Measurements from ENCODE around the gene LTA. TPM values are rescaled to one million over a fixed set of nuclear protein-coding genes. Genes with fewer than 3 reads are reported as not detected.
A peak's percentile ranks its signal among the peaks of the same experiment; 100 is the strongest.

Gene LTA
- total and polyA plus RNA-seq, 2 donors (not counting 1 experiment from before 2014, with no cell fraction given), result 8.6 to 8.8 TPM

DNA sequence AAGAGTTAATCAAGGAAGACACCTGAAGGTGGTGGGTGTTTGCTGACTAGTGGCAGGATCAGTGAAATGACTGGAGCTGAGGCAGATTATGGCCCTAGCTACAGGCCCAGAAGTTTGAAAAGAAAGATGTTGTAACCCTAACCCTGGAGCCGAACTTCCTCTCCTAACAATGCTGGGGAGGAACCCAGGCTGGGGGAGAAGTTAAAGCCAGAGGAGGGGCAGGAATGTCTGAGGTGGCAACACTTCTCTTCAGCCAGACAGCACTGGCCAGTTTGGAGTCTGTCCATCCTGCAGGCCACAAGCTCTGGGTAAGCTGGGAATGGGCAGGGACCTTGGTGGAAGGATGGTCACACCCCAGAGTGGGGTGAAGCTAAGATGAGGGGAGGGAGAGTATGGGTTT is 13.9 kb downstream of the LTA start, which contains the start of gene LST1:
Gene LST1, plus strand, starts transcription at position 270 of the 400 bp plus-strand sequence. CDS start 1,023 bp downstream, outside the sequence.
- ChIA-PET POLR2A (interaction anchor here (0.6 to 42.6 kb wide), 4 partner anchors 1 to 1038 kb away, joined by 3 to 1450 read pairs (median 728); partner anchors contain the start of genes ATP6V1G2, LST1, LTA and LTB), CTCF (interaction anchor here (1.3 to 35.3 kb wide), 4 partner anchors 4 to 44 kb away, joined by 3 to 2241 read pairs (median 1108); partner anchors contain the start of genes ATP6V1G2, DDX39B, LST1 and LTA)
- Mint-ChIP-seq H3K4me1 (peaks cover 81% of the 10 kb centered on the region), H3K27ac (peak within 1 kb of the TSS; percentile 97), H3K4me3 (peak within 1 kb of the TSS; percentile 82), H3K27me3 (no peaks in the 10 kb centered on the region), H3K9me3 (ENCODE audit: insufficient read depth) (no peaks in the 10 kb centered on the region)
- intact Hi-C loops (cut with micrococcal nuclease), result no loop called here
- DNase-seq, result peak; percentile 42
- H3K79me2 ChIP-seq (ENCODE audit: control insufficient read depth, insufficient read depth, low read length), result peaks cover 71% of the 10 kb centered on the region
- peak within 1 kb of the TSS; percentile 72 for H3K4me2 ChIP-seq (replicated peaks; ENCODE audit: low read depth, low read length, poor library complexity, severe bottlenecking)
- peaks cover 0 to 9% of the 10 kb centered on the region in 2 experiments for H3K36me3 ChIP-seq (replicated peaks in 1 of 2; ENCODE audit: control extremely low read depth in 1 of 2, control insufficient read depth in 1 of 2, extremely low read depth in 1 of 2, insufficient read depth in 2 of 2, low read length in 1 of 2)
- H3K4me1 ChIP-seq (ENCODE audit: control insufficient read depth in 2 of 2, insufficient read depth in 2 of 2, low read length in 2 of 2), result peaks cover 78 to 84% of the 10 kb centered on the region in 2 donors
- H2AFZ ChIP-seq (ENCODE audit: insufficient read depth, low read depth, low read length, poor library complexity, severe bottlenecking), result peak within 1 kb of the TSS; percentile 14
- H3K27me3 ChIP-seq (replicated peaks in 1 of 4; ENCODE audit: control extremely low read depth in 1 of 4, control insufficient read depth in 3 of 4, insufficient read depth in 4 of 4, low read length in 3 of 4), result no peaks in the 10 kb centered on the region
- TF ChIP-seq EZH2 (IDR thresholded peaks at IDR 0.05; ENCODE audit: borderline replicate concordance, insufficient read depth, low read depth, low read length, poor library complexity, severe bottlenecking), result no peak
- TF ChIP-seq, protein P1, sequence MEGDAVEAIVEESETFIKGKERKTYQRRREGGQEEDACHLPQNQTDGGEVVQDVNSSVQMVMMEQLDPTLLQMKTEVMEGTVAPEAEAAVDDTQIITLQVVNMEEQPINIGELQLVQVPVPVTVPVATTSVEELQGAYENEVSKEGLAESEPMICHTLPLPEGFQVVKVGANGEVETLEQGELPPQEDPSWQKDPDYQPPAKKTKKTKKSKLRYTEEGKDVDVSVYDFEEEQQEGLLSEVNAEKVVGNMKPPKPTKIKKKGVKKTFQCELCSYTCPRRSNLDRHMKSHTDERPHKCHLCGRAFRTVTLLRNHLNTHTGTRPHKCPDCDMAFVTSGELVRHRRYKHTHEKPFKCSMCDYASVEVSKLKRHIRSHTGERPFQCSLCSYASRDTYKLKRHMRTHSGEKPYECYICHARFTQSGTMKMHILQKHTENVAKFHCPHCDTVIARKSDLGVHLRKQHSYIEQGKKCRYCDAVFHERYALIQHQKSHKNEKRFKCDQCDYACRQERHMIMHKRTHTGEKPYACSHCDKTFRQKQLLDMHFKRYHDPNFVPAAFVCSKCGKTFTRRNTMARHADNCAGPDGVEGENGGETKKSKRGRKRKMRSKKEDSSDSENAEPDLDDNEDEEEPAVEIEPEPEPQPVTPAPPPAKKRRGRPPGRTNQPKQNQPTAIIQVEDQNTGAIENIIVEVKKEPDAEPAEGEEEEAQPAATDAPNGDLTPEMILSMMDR (IDR thresholded peaks at IDR 0.05), result no peak
- peak within 1 kb of the TSS; percentile 59 for H3K9ac ChIP-seq (ENCODE audit: low read length)
- no peak for ATAC-seq (ENCODE audit: low read depth)
- peak within 1 kb of the TSS; percentile 87 to 95 for H3K27ac ChIP-seq (ENCODE audit: low read length in 2 of 2)
- H4K20me1 ChIP-seq (ENCODE audit: control insufficient read depth, insufficient read depth, low read length, poor library complexity, severe bottlenecking), result peaks cover 8% of the 10 kb centered on the region
- H3K4me3 ChIP-seq (ENCODE audit: control extremely low read depth in 1 of 5, extremely low read depth in 1 of 5, insufficient read depth in 1 of 5, low read depth in 2 of 5, low read length in 4 of 5), result peak within 1 kb of the TSS; percentile 3 to 86 (median 40)
- no peaks in the 10 kb centered on the region for H3K9me3 ChIP-seq (ENCODE audit: control extremely low read depth in 1 of 3, control insufficient read depth in 2 of 3, insufficient read depth in 1 of 3, low read length in 2 of 3)
- WGBS (ENCODE audit: insufficient coverage), result no CpG with 5 or more reads among the region's 1 CpG

Measured in B cell (primary cell).